NB4 (cell line): Measurements from ENCODE around the gene C3.

Source experiments
- CTCF ChIP-seq: IDR thresholded peaks from one replicate; pipeline ENCODE4 v1.5.1; 2012; ENCODE audit warnings: low read depth, low read length
- MAX ChIP-seq: IDR thresholded peaks from 2 replicates; pipeline ENCODE4 v1.6.1; 2011; ENCODE audit warnings: low read depth, low read length
- MYC ChIP-seq: IDR thresholded peaks from 2 replicates; pipeline ENCODE4 v1.6.1; 2011; ENCODE audit warnings: low read depth, low read length
- POLR2A ChIP-seq: IDR thresholded peaks from 2 replicates; pipeline ENCODE4 v1.6.1; 2011; ENCODE audit warnings: mild to moderate bottlenecking; ENCODE audit not compliant: insufficient read length; ENCODE audit errors: extremely low read depth

GRCh38 chr19:6739390-6739882 is 19.0 kb upstream of the C3 start, which contains the start of gene TRIP10:
- TF ChIP-seq CTCF (no peak), POLR2A (no peak), MYC (no peak), MAX (no peak)
